Vagina (tissue), 2 donors: ENCODE measurements around the gene GPX6. TPM values are rescaled to one million over a fixed set of nuclear protein-coding genes. Genes with fewer than 3 reads are reported as not detected.
"Not testable (repeated sequence)": the region's sequence is repeated elsewhere in the genome, so short reads cannot be mapped to it uniquely, and the experiment has no call there.

Experiments used
- DNase-seq, 2 donors: peaks; one replicate each; pipeline ENCODE4 v3.0.0-alpha.2; 2017; ENCODE audit errors: extremely low spot score in 2 of 2
- H3K27ac ChIP-seq: fragments of 200-600 bp; sonication (generic); one replicate; pipeline ENCODE4 v1.5.1; 2019
- H3K27me3 ChIP-seq: fragments of 200-600 bp; sonication (generic); one replicate; pipeline ENCODE4 v1.5.1; 2019
- H3K36me3 ChIP-seq, 2 donors: fragments of 200-600 bp; sonication (generic); one replicate each; pipeline ENCODE4 v1.5.1; 2017 to 2019
- H3K4me1 ChIP-seq: fragments of 200-600 bp; sonication (generic); one replicate; pipeline ENCODE4 v1.5.1; 2019
- H3K4me3 ChIP-seq, 2 donors: fragments of 200-600 bp; sonication (generic); 1 replicate in 1 of 2; 2 replicates in 1 of 2; pipeline ENCODE4 v1.5.1; 2016 to 2019
- H3K9me3 ChIP-seq: fragments of 200-600 bp; sonication (generic); one replicate; pipeline ENCODE4 v1.5.1; 2019
- CTCF ChIP-seq, 3 experiments: fragments of 450-650 bp in 2 of 3; fragments of 200-600 bp in 1 of 3; sonication (generic) in 1 of 3; IDR thresholded peaks; one replicate each; pipeline ENCODE4 v1.5.1; 2017 to 2019; ENCODE audit warnings: antibody characterized with exemption in 3 of 3, mild to moderate bottlenecking in 2 of 3, moderate library complexity in 2 of 3
- POLR2A ChIP-seq, 2 donors: fragments of 450-650 bp; IDR thresholded peaks; one replicate each; pipeline ENCODE4 v1.6.1; 2017; ENCODE audit warnings: antibody characterized with exemption in 2 of 2, mild to moderate bottlenecking in 2 of 2, moderate library complexity in 2 of 2
- POLR2AphosphoS5 ChIP-seq, 2 donors: sonication (generic); formaldehyde crosslinking; IDR thresholded peaks; one replicate each; pipeline ENCODE4 v1.9.0; 2017; ENCODE audit warnings: antibody characterized with exemption in 2 of 2, mild to moderate bottlenecking in 2 of 2, low read depth in 1 of 2; ENCODE audit not compliant: insufficient read depth in 1 of 2
- intact Hi-C: fragments of 100-400 bp; cut with DNase I; formaldehyde crosslinking; loops from one replicate; pipeline ENCODE4 v1.15.1; 2023
- total RNA-seq: library from RNA; depleted of rRNA; stranded (reverse); fragments of >200 nt; gene quantifications from one replicate; pipeline ENCODE4 v1.2.3, GENCODE V29; 2016

The GPX6 gene
- total RNA-seq, 1 donor from 2014 or later: not detected

- Histone ChIP-seq H3K4me3 (no peak within 1 kb of the TSS), H3K9me3 (no peaks in the 10 kb centered on the region), H3K27ac (no peak within 1 kb of the TSS), H3K27me3 (no peaks in the 10 kb centered on the region), H3K4me1 (no peaks in the 10 kb centered on the region), H3K36me3 (no peaks in the 10 kb centered on the region)
- DNase-seq: no peak
- no peak for TF ChIP-seq POLR2AphosphoS5 (IDR thresholded peaks at IDR 0.05; ENCODE audit: insufficient read depth in 1 of 2, low read depth in 1 of 2)
- no peak for TF ChIP-seq CTCF (IDR thresholded peaks at IDR 0.05)
- no peak for TF ChIP-seq POLR2A (IDR thresholded peaks at IDR 0.05)
- intact Hi-C loops: no loop called here
Observed at GRCh38 chr6:28525496-28526039, 10.0 kb upstream of the GPX6 start, which contains the start of gene GPX5. Gene GPX5, plus strand, starts transcription at chr6:28525881. Its CDS starts 133 bp downstream, at chr6:28526014.

DNA sequence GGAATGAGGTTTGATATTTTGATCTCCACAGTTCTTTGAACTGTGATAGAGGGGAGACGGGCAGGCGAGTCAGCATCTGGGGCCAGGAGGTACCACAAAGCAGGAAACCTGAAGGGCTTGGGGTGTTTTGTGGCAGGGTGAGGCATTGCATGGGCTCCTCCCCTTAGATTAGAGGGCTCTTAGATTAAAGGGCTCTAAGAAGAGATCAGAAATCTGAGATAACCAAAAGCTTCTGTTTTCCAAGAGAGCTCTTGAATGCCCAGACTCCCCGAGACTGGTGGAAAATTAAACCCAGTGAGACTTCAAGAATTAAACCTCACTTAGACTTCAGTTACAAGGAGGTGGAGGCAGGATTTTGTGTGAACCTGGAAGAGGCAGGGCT, 7.6 kb upstream of the GPX6 start:
- Histone ChIP-seq H3K9me3 (no peaks in the 10 kb centered on the region), H3K4me1 (no peaks in the 10 kb centered on the region), H3K27ac (no peak overlapping the region), H3K36me3 (no peaks in the 10 kb centered on the region), H3K4me3 (no peak overlapping the region), H3K27me3 (no peaks in the 10 kb centered on the region)
- intact Hi-C loops: no loop called here
- TF ChIP-seq CTCF (IDR thresholded peaks at IDR 0.05): no peak
- no peak for TF ChIP-seq POLR2AphosphoS5 (IDR thresholded peaks at IDR 0.05; ENCODE audit: insufficient read depth in 1 of 2, low read depth in 1 of 2)
- no peak for TF ChIP-seq POLR2A (IDR thresholded peaks at IDR 0.05)
- DNase-seq: no peak

- no peak for TF ChIP-seq POLR2AphosphoS5 (IDR thresholded peaks at IDR 0.05; ENCODE audit: insufficient read depth in 1 of 2, low read depth in 1 of 2)
- no peak for TF ChIP-seq CTCF (IDR thresholded peaks at IDR 0.05)
- TF ChIP-seq POLR2A (IDR thresholded peaks at IDR 0.05): no peak
Observed at GRCh38 chr6:28522594-28523240, 7.1 kb upstream of the GPX6 start.

DNA sequence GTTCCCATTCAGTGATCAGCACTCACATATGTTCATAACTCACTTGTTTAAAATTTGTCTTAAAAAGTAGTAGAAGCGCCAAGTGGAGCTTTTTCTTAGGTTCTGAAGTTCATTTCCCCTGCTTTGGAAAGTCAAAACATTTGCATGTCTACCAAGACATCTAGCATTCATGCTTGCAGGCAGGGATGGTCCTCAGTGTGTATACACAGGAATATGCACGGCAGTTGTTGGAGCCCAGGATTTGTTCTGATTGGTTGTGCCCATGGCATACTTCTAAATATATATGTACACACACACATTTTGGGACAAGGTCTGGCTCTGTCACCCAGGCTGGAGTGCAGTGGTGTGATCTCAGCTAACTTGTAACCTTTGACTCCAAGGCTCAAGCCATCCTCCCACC, 2.4 kb upstream of the GPX6 start:
- DNase-seq: no peak
- H3K36me3 ChIP-seq: no peaks in the 10 kb centered on the region
- no peak overlapping the region for H3K4me3 ChIP-seq
- H3K9me3 ChIP-seq: no peaks in the 10 kb centered on the region
- no peaks in the 10 kb centered on the region for H3K27me3 ChIP-seq
- intact Hi-C loops: no loop called here
- no peaks in the 10 kb centered on the region for H3K4me1 ChIP-seq
- no peak overlapping the region for H3K27ac ChIP-seq
- TF ChIP-seq POLR2AphosphoS5 (IDR thresholded peaks at IDR 0.05; ENCODE audit: insufficient read depth in 1 of 2, low read depth in 1 of 2) (no peak), POLR2A (IDR thresholded peaks at IDR 0.05) (no peak), CTCF (IDR thresholded peaks at IDR 0.05) (no peak)

More at GRCh38 chr6:28522594-28523240, 7.1 kb upstream of the GPX6 start:
- no peaks in the 10 kb centered on the region for H3K36me3 ChIP-seq
- intact Hi-C loops: no loop called here
- H3K4me3 ChIP-seq: no peak overlapping the region
- H3K27me3 ChIP-seq: no peaks in the 10 kb centered on the region
- H3K4me1 ChIP-seq: no peaks in the 10 kb centered on the region
- H3K27ac ChIP-seq: no peak overlapping the region
- no peaks in the 10 kb centered on the region for H3K9me3 ChIP-seq
- DNase-seq: no peak

DNA sequence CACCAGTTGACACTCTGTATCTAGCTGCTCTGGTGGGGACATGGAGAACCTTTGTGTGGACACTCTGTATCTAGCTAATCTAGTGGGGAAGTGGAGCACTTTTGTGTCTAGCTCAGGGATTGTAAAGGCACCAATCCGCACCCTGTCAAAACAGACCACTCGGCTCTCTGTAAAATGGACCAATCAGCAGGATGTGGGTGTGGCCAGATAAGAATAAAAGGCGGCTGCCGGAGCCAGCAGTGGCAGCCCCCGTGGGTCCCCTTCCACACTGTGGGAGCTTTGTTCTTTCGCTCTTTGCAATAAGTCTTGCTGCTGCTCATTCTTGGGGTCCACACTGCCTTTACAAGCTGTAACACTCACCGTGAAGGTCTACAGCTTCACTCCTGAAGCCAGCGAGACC, 3.2 kb downstream of the GPX6 start:
- H3K4me1 ChIP-seq, H3K27me3 ChIP-seq, H3K9me3 ChIP-seq, H3K27ac ChIP-seq, DNase-seq, H3K36me3 ChIP-seq, H3K4me3 ChIP-seq, intact Hi-C loops: not testable (repeated sequence)
